DOHH2 (cell line): ENCODE measurements around the gene PIGZ.

Source experiments
- H3F3A ChIP-seq: fragments of 200-600 bp; sonication (generic), shearing (Covaris generic); 2 replicates; pipeline ENCODE4 v1.6.0; 2016; ENCODE audit warnings: antibody characterized with exemption, mild to moderate bottlenecking; ENCODE audit not compliant: control insufficient read depth, insufficient read depth
- H3K27ac ChIP-seq: fragments of 200-600 bp; sonication (generic); 2 replicates; pipeline ENCODE4 v1.5.1; 2014; ENCODE audit warnings: low read depth, mild to moderate bottlenecking, low read length, moderate library complexity
- H3K27me3 ChIP-seq: fragments of 200-600 bp; sonication (generic); 2 replicates; pipeline ENCODE4 v1.6.1; 2014; ENCODE audit warnings: mild to moderate bottlenecking, low read length, mixed read lengths; ENCODE audit not compliant: control insufficient read depth
- H3K36me3 ChIP-seq: fragments of 200-600 bp; sonication (generic); 2 replicates; pipeline ENCODE4 v1.6.1; 2014; ENCODE audit warnings: mild to moderate bottlenecking, low read length, moderate library complexity, mixed read lengths; ENCODE audit not compliant: control insufficient read depth
- H3K4me1 ChIP-seq: fragments of 200-600 bp; sonication (generic); 2 replicates; pipeline ENCODE4 v1.6.1; 2014; ENCODE audit warnings: mild to moderate bottlenecking, low read length, mixed read lengths; ENCODE audit not compliant: control insufficient read depth
- H3K4me2 ChIP-seq: fragments of 200-600 bp; sonication (generic); 2 replicates; pipeline ENCODE4 v1.6.0; 2014; ENCODE audit warnings: mild to moderate bottlenecking, low read length, moderate library complexity
- H3K4me3 ChIP-seq: fragments of 200-600 bp; sonication (generic); 2 replicates; pipeline ENCODE4 v1.5.1; 2014; ENCODE audit warnings: mild to moderate bottlenecking, low read length, mixed read lengths
- H3K79me2 ChIP-seq: fragments of 200-600 bp; sonication (generic); 2 replicates; pipeline ENCODE4 v1.6.1; 2014; ENCODE audit warnings: mild to moderate bottlenecking, low read length, mixed read lengths; ENCODE audit not compliant: control insufficient read depth
- H3K9me2 ChIP-seq: fragments of 200-600 bp; sonication (generic); replicated peaks from 2 replicates; pipeline ENCODE4 v1.6.1; 2014; ENCODE audit warnings: mild to moderate bottlenecking, low read length, mixed read lengths; ENCODE audit not compliant: control insufficient read depth
- H3K9me3 ChIP-seq: fragments of 200-600 bp; sonication (generic); 2 replicates; pipeline ENCODE4 v1.6.1; 2014; ENCODE audit warnings: antibody characterized with exemption, low read length, mixed read lengths; ENCODE audit not compliant: control insufficient read depth, insufficient read depth
- H4K20me1 ChIP-seq: fragments of 200-600 bp; sonication (generic); 2 replicates; pipeline ENCODE4 v1.6.0; 2014; ENCODE audit warnings: low read depth, mild to moderate bottlenecking, antibody characterized with exemption, low read length, moderate library complexity; ENCODE audit not compliant: control insufficient read depth, insufficient read depth
- EZH2phosphoT487 ChIP-seq: fragments of 200-600 bp; sonication (generic); IDR thresholded peaks from 2 replicates; pipeline ENCODE4 v1.6.1; 2017; ENCODE audit warnings: borderline replicate concordance, mild to moderate bottlenecking, antibody characterized with exemption, low read length, moderate library complexity, mixed read lengths
- TF ChIP-seq, protein P1 (sequence below): fragments of 200-600 bp; sonication (generic); IDR thresholded peaks from one replicate; pipeline ENCODE4 v1.5.1; 2014; ENCODE audit warnings: antibody characterized with exemption, mild to moderate bottlenecking, low read depth, low read length; ENCODE audit not compliant: poor library complexity, severe bottlenecking

Gene PIGZ

DNA sequence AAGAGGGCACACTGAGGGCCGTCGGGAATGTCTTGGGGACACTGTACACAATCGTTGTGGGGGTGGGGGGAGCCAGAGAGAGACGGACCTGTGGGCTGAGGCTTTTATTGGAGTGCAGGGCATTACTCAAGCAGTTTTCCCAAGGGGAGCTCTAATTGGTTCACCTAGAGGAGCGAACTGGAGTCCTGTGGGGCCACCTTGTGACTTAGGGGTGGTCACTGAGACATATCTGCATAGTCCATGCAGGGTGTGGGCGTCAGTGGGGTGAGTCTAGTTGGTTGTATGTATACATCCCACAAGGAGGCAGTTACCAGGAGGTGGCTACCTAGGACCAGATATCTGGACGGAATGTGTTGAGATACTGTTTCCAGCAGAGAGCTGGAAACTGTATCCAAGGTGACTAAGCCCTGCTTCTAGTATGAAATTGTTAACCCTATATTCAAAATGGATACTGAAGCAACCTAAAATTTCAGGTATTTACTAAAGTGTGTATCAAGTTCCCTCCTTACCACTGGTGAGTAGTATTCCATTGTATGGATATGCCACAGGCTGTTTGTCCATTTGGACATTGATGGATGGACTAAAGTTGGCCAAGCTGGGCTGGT, 2.6 kb upstream of the PIGZ start:
- Histone ChIP-seq H3K79me2 (no peaks in the 10 kb centered on the region), H3K4me3 (no peak overlapping the region), H3K4me1 (peaks cover 9% of the 10 kb centered on the region), H3K27me3 (peaks cover 23% of the 10 kb centered on the region), H3K9me3 (no peaks in the 10 kb centered on the region), H3K36me3 (no peaks in the 10 kb centered on the region), H3K27ac (no peak overlapping the region), H4K20me1 (no peaks in the 10 kb centered on the region), H3K9me2 (no peaks in the 10 kb centered on the region), H3K4me2 (no peak overlapping the region), H3F3A (no peaks in the 10 kb centered on the region)
- TF ChIP-seq, protein P1, sequence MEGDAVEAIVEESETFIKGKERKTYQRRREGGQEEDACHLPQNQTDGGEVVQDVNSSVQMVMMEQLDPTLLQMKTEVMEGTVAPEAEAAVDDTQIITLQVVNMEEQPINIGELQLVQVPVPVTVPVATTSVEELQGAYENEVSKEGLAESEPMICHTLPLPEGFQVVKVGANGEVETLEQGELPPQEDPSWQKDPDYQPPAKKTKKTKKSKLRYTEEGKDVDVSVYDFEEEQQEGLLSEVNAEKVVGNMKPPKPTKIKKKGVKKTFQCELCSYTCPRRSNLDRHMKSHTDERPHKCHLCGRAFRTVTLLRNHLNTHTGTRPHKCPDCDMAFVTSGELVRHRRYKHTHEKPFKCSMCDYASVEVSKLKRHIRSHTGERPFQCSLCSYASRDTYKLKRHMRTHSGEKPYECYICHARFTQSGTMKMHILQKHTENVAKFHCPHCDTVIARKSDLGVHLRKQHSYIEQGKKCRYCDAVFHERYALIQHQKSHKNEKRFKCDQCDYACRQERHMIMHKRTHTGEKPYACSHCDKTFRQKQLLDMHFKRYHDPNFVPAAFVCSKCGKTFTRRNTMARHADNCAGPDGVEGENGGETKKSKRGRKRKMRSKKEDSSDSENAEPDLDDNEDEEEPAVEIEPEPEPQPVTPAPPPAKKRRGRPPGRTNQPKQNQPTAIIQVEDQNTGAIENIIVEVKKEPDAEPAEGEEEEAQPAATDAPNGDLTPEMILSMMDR: no peak
- no peak for TF ChIP-seq EZH2phosphoT487

DNA sequence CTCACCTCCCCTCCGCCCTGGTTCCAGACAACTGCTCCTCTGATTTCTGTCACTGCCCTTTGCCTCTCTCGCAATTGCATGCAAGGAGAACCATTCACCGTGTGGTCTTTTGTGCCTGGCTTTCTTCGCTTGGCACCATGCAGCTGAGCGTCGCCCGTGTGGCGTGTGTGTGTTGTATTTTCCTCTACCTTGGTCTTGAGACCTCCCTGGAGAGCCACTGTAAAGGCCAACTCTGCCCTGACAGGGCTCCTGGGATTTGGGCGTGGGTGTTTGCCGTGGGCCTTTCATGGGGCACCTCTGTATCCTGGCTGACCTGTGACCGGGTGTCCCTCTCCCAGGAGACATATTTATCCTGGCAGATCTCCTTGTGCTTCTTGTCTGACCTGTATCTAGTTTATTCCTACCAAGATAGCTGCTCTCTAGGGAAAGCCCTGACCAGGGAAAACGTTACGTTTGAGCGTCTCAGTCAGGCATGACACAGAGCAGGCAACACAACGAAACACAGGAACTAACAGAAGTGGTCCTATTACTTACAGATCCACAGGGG, 2.0 kb upstream of the PIGZ start:
- no peaks in the 10 kb centered on the region for H3K9me3 ChIP-seq
- H3K36me3 ChIP-seq: no peaks in the 10 kb centered on the region
- peaks cover 9% of the 10 kb centered on the region for H3K4me1 ChIP-seq
- H3K9me2 ChIP-seq: no peaks in the 10 kb centered on the region
- no peak overlapping the region for H3K27ac ChIP-seq
- H3K4me2 ChIP-seq: no peak overlapping the region
- H3K27me3 ChIP-seq: peaks cover 23% of the 10 kb centered on the region
- H3K79me2 ChIP-seq: no peaks in the 10 kb centered on the region
- no peaks in the 10 kb centered on the region for H3F3A ChIP-seq
- H4K20me1 ChIP-seq: no peaks in the 10 kb centered on the region
- TF ChIP-seq EZH2phosphoT487: no peak
- H3K4me3 ChIP-seq: no peak overlapping the region

DNA sequence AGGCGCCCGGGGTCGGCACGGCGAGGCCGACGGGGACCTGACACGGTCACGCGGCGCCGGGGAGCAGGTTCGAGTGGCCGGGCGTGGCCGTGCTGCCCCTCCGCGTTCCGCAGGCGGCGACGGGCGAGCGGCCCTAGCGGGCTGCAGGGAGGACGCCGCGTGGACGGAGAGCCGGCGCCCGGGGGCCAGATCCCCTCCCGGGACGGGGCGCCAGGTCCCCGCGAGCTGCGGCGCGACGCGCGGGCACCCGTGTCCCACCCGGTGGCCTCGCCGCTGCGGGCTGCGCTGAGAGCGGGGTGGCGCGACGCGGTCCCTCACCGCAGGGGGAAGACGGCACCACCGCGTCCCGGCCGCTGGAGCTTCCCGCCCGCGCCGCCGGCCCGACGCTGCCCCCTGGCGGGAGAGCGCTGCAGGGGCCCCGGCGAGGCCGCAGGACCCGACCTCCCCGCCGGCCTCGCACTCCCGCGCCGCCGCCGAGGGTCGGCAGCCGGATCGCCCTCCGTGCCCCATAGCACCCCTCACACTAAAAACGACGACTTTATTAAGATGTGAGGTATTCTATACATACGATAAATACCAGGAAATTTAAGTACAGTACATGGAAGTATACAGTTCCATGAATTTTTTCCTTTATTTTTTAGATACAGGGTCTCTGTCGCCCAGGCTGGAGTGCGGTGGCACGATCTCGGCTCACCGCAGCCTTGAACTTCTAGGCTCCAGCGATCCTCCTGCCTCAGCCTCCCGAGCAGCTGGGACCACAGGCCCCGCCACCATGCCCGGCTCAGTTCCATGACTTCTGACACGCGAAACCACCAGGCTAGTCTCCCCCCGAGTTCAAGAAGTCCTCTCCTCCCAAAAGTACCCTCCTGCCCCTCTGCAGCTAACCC, 1.3 kb upstream of the PIGZ start:
- Histone ChIP-seq H3K4me2 (peak overlapping the region; percentile 99), H3K4me1 (peaks cover 9% of the 10 kb centered on the region), H3K36me3 (no peaks in the 10 kb centered on the region), H3K9me3 (no peaks in the 10 kb centered on the region), H3F3A (no peaks in the 10 kb centered on the region), H3K79me2 (no peaks in the 10 kb centered on the region), H3K9me2 (no peaks in the 10 kb centered on the region), H3K27me3 (peaks cover 23% of the 10 kb centered on the region), H4K20me1 (no peaks in the 10 kb centered on the region), H3K27ac (no peak overlapping the region), H3K4me3 (peak overlapping the region; percentile 97)
- TF ChIP-seq EZH2phosphoT487: 0 out of 2 replicates have a peak, but pooled peaks have one; percentile 28
- TF ChIP-seq, protein P1: peak; percentile 58
